GM12872 (cell line): ENCODE measurements around the gene PDE4D.

Experiments
- CTCF ChIP-seq: IDR thresholded peaks from 3 replicates; pipeline ENCODE4 v1.5.1; 2011; ENCODE audit warnings: low read depth, mild to moderate bottlenecking, low read length, moderate library complexity; ENCODE audit not compliant: insufficient read depth

The PDE4D gene

GRCh38 chr5:59484618-59485017 lies 408.9 kb downstream of the PDE4D start:
- TF ChIP-seq CTCF, result no peak

- TF ChIP-seq CTCF, result no peak
These were observed 409.5 kb downstream of the PDE4D start for GRCh38 chr5:59483971-59484472.

- no peak for TF ChIP-seq CTCF
These were observed 414.4 kb downstream of the PDE4D start for GRCh38 chr5:59479086-59479485.

GRCh38 chr5:59474324-59474723 lies 419.2 kb downstream of the PDE4D start:
- no peak for TF ChIP-seq CTCF

GRCh38 chr5:59473611-59474010 lies 419.9 kb downstream of the PDE4D start:
- no peak for TF ChIP-seq CTCF

GRCh38 chr5:59471463-59471862 lies 422.1 kb downstream of the PDE4D start:
- no peak for TF ChIP-seq CTCF

- TF ChIP-seq CTCF, result no peak
These were observed 425.6 kb downstream of the PDE4D start for GRCh38 chr5:59467969-59468368.

- TF ChIP-seq CTCF, result no peak
These were observed 427.3 kb downstream of the PDE4D start for GRCh38 chr5:59466271-59466670.
